H9 (cell line): ENCODE results near the gene PER2. TPM values are rescaled to one million over a fixed set of nuclear protein-coding genes. Genes with fewer than 3 reads are reported as not detected.

Source experiments
- DNase-seq: peaks from one replicate; pipeline ENCODE4 v3.0.0-alpha.2; 2017
- H2AFZ ChIP-seq: one replicate; pipeline ENCODE4 v1.6.1; 2013; ENCODE audit warnings: mild to moderate bottlenecking, low read length, control low read depth, moderate library complexity
- H2AK5ac ChIP-seq: 2 replicates; pipeline ENCODE4 v1.6.1; 2013; ENCODE audit warnings: low read length, control low read depth, mixed read lengths; ENCODE audit not compliant: insufficient read length
- H2BK120ac ChIP-seq: one replicate; pipeline ENCODE4 v1.6.1; 2013; ENCODE audit warnings: low read depth, mild to moderate bottlenecking, low read length, control low read depth, inconsistent platforms; ENCODE audit not compliant: poor library complexity, severe bottlenecking
- H2BK12ac ChIP-seq: 2 replicates; pipeline ENCODE4 v1.6.1; 2013; ENCODE audit warnings: low read length, control low read depth, mixed read lengths, low read depth; ENCODE audit not compliant: insufficient read length
- H2BK15ac ChIP-seq: 2 replicates; pipeline ENCODE4 v1.6.1; 2013; ENCODE audit warnings: low read depth, low read length, control low read depth
- H2BK20ac ChIP-seq: one replicate; pipeline ENCODE4 v1.6.1; 2013; ENCODE audit warnings: low read depth, mild to moderate bottlenecking, low read length, control low read depth, inconsistent platforms; ENCODE audit not compliant: poor library complexity, severe bottlenecking
- H2BK5ac ChIP-seq: 2 replicates; pipeline ENCODE4 v1.6.1; 2013; ENCODE audit warnings: low read length, control low read depth, mixed read lengths; ENCODE audit not compliant: insufficient read length
- H3K14ac ChIP-seq: 2 replicates; pipeline ENCODE4 v1.6.1; 2013; ENCODE audit warnings: low read length, control low read depth; ENCODE audit not compliant: insufficient read depth
- H3K18ac ChIP-seq: 2 replicates; pipeline ENCODE4 v1.6.1; 2013; ENCODE audit warnings: low read depth, mild to moderate bottlenecking, mixed read lengths, low read length, control low read depth; ENCODE audit not compliant: insufficient read length
- H3K23ac ChIP-seq: 2 replicates; pipeline ENCODE4 v1.6.1; 2013; ENCODE audit warnings: low read length, control low read depth, mixed read lengths, low read depth; ENCODE audit not compliant: insufficient read length
- H3K23me2 ChIP-seq: 2 replicates; pipeline ENCODE4 v1.6.1; 2013; ENCODE audit warnings: low read depth, mild to moderate bottlenecking, mixed read lengths, low read length, control low read depth; ENCODE audit not compliant: insufficient read length, poor library complexity, severe bottlenecking
- H3K27ac ChIP-seq: 2 replicates; pipeline ENCODE4 v1.5.1; 2013; ENCODE audit warnings: low read length, control low read depth, mixed read lengths, low read depth; ENCODE audit not compliant: insufficient read length
- H3K27me3 ChIP-seq: 2 replicates; pipeline ENCODE4 v1.6.1; 2013; ENCODE audit warnings: low read length, control low read depth, inconsistent platforms; ENCODE audit not compliant: insufficient read depth
- H3K4ac ChIP-seq: 2 replicates; pipeline ENCODE4 v1.6.1; 2013; ENCODE audit warnings: low read depth, mild to moderate bottlenecking, control low read depth, inconsistent platforms, low read length, moderate library complexity
- H3K4me1 ChIP-seq: 2 replicates; pipeline ENCODE4 v1.6.1; 2013; ENCODE audit warnings: low read length, control low read depth, inconsistent platforms; ENCODE audit not compliant: insufficient read depth
- H3K4me2 ChIP-seq: 2 replicates; pipeline ENCODE4 v1.6.1; 2013; ENCODE audit warnings: low read length, control low read depth, mixed read lengths; ENCODE audit not compliant: insufficient read length, insufficient read depth
- H3K56ac ChIP-seq: 2 replicates; pipeline ENCODE4 v1.6.1; 2013; ENCODE audit warnings: low read depth, mild to moderate bottlenecking, mixed read lengths, low read length, control low read depth; ENCODE audit not compliant: insufficient read length
- H3K79me1 ChIP-seq: 2 replicates; pipeline ENCODE4 v1.6.1; 2013; ENCODE audit warnings: low read depth, mild to moderate bottlenecking, moderate library complexity, low read length, control low read depth, inconsistent platforms; ENCODE audit not compliant: insufficient read depth, poor library complexity, severe bottlenecking
- H3K79me2 ChIP-seq: 2 replicates; pipeline ENCODE4 v1.6.1; 2013; ENCODE audit warnings: low read length, control low read depth, inconsistent platforms; ENCODE audit not compliant: insufficient read depth
- H3K9ac ChIP-seq: 2 replicates; pipeline ENCODE4 v1.6.1; 2013; ENCODE audit warnings: low read length, control low read depth, mixed read lengths; ENCODE audit not compliant: insufficient read length; ENCODE audit errors: extremely low read depth
- H3K9me3 ChIP-seq: one replicate; pipeline ENCODE4 v1.6.1; 2013; ENCODE audit warnings: low read depth, low read length, inconsistent platforms; ENCODE audit not compliant: control insufficient read depth
- H3T11ph ChIP-seq: one replicate; pipeline ENCODE4 v1.6.1; 2013; ENCODE audit warnings: mild to moderate bottlenecking, low read length, control low read depth, inconsistent platforms
- H4K20me1 ChIP-seq: one replicate; pipeline ENCODE4 v1.6.1; 2013; ENCODE audit not compliant: control insufficient read depth, insufficient read length, insufficient read depth
- H4K5ac ChIP-seq: 2 replicates; pipeline ENCODE4 v1.6.1; 2013; ENCODE audit warnings: low read depth, mild to moderate bottlenecking, mixed read lengths, low read length, control low read depth; ENCODE audit not compliant: insufficient read length
- H4K8ac ChIP-seq: replicated peaks from 2 replicates; pipeline ENCODE4 v1.6.1; 2013; ENCODE audit warnings: low read length, control low read depth, mixed read lengths, low read depth; ENCODE audit not compliant: insufficient read length
- H4K91ac ChIP-seq: 2 replicates; pipeline ENCODE4 v1.6.1; 2013; ENCODE audit warnings: low read depth, mild to moderate bottlenecking, moderate library complexity, mixed read lengths, low read length, control low read depth; ENCODE audit not compliant: insufficient read length
- H3K27ac Mint-ChIP-seq, 3 experiments: 2 replicates in 2 of 3; 3 replicates in 1 of 3; pipeline ENCODE4 v1.8.0; 2020 to 2021; ENCODE audit warnings: mixed read lengths in 3 of 3, mild to moderate bottlenecking in 1 of 3, moderate library complexity in 1 of 3
- H3K27me3 Mint-ChIP-seq: 2 replicates; pipeline ENCODE4 v1.8.0; 2021; ENCODE audit warnings: low read depth, mild to moderate bottlenecking, moderate library complexity, mixed read lengths
- H3K36me3 Mint-ChIP-seq, 3 experiments: 2 replicates in 2 of 3; 3 replicates in 1 of 3; pipeline ENCODE4 v1.8.0; 2020 to 2021; ENCODE audit warnings: low read depth in 3 of 3, mixed read lengths in 3 of 3; ENCODE audit not compliant: insufficient read depth in 1 of 3
- H3K4me1 Mint-ChIP-seq, 2 experiments: 2 replicates each; pipeline ENCODE4 v1.8.0; 2020; ENCODE audit warnings: mixed read lengths in 2 of 2
- H3K4me3 Mint-ChIP-seq, 2 experiments: 2 replicates in 1 of 2; 3 replicates in 1 of 2; pipeline ENCODE4 v1.8.0; 2020 to 2021; ENCODE audit warnings: mild to moderate bottlenecking in 2 of 2, mixed read lengths in 2 of 2, moderate library complexity in 1 of 2
- H3K9me3 Mint-ChIP-seq, 2 experiments: 2 replicates in 1 of 2; 3 replicates in 1 of 2; pipeline ENCODE4 v1.8.0; 2020; ENCODE audit warnings: mild to moderate bottlenecking in 2 of 2, mixed read lengths in 2 of 2, moderate library complexity in 1 of 2
- CTCF ChIP-seq: fragments of 200-600 bp; sonication (generic); conservative IDR thresholded peaks from 3 replicates; pipeline ENCODE4 v1.8.0; 2021; ENCODE audit warnings: antibody characterized with exemption, mild to moderate bottlenecking
- WGBS: extraction: QIAGEN DNeasy Blood & Tissue Kit; methylation state at CpG from one replicate; pipeline ENCODE4 v1.1.7; 2013; ENCODE audit warnings: missing lambda C conversion rate, low lambda C conversion rate, mixed read lengths; ENCODE audit not compliant: insufficient read length; ENCODE audit errors: extremely low coverage; 5-methylcytosine and 5-hydroxymethylcytosine counted together
- total RNA-seq: library from RNA; stranded (reverse); gene quantifications from 2 replicates; pipeline ENCODE4 v1.2.1, GENCODE V29; 2021

The PER2 gene
- total RNA-seq, 1 experiment from 2014 or later: 12.9 TPM

- Histone ChIP-seq H3K79me1 (no peaks in the 10 kb centered on the region), H4K5ac (no peak overlapping the region), H2BK120ac (no peak overlapping the region), H3K27me3 (no peaks in the 10 kb centered on the region), H3K9me3 (no peaks in the 10 kb centered on the region), H3K23ac (no peak overlapping the region), H3K79me2 (no peaks in the 10 kb centered on the region), H3K23me2 (no peaks in the 10 kb centered on the region), H2BK5ac (no peak overlapping the region), H3K4me1 (no peaks in the 10 kb centered on the region), H2AK5ac (no peak overlapping the region), H3K27ac (no peak overlapping the region), H3T11ph (no peak overlapping the region), H3K56ac (no peak overlapping the region), H4K8ac (no peak overlapping the region), H4K91ac (no peak overlapping the region), H2BK12ac (no peak overlapping the region), H2BK15ac (no peak overlapping the region), H3K14ac (no peak overlapping the region), H4K20me1 (no peaks in the 10 kb centered on the region), H2AFZ (no peak overlapping the region), H3K4ac (no peak overlapping the region), H3K18ac (no peak overlapping the region), H3K9ac (no peak overlapping the region), H3K4me2 (no peak overlapping the region), H2BK20ac (no peak overlapping the region)
- H3K36me3 Mint-ChIP-seq: peaks cover 0 to 8% (median 0%) of the 10 kb centered on the region in 3 experiments; a peak in 5 of 7 replicates
- H3K9me3 Mint-ChIP-seq: no peaks in the 10 kb centered on the region
- no peak for TF ChIP-seq CTCF
- peak overlapping the region in 1 of 3 experiments; percentile 9; a peak in 2 of 7 replicates for H3K27ac Mint-ChIP-seq
- H3K4me1 Mint-ChIP-seq: peaks cover 0 to 3% of the 10 kb centered on the region in 2 experiments; a peak in 1 of 4 replicates
- no peaks in the 10 kb centered on the region for H3K27me3 Mint-ChIP-seq
- no peak overlapping the region for H3K4me3 Mint-ChIP-seq
- no peak for DNase-seq
- WGBS: no CpG with 5 or more reads among the region's 5 CpGs
These were observed 48.5 kb upstream of the PER2 start for GRCh38 chr2:238336793-238337444.
